Measurements from ENCODE around the gene PRKAR2B. TPM values are rescaled to one million over a fixed set of nuclear protein-coding genes. Genes with fewer than 3 reads are reported as not detected.

PRKAR2B gene
- total RNA-seq: 10 to 100 TPM in 2 of 4 donors, 1 to 10 TPM in 2; 7.1 to 22.8 (median 12.9) TPM

GRCh38 chr7:107044347-107045194, at the start of gene PRKAR2B:
TSS of gene PRKAR2B (plus strand) at chr7:107044705. CDS start at chr7:107044908, 203 bp downstream.
- DNase-seq: peak; percentile 77
- Histone ChIP-seq H3K4me3 (peak within 1 kb of the TSS; percentile 51 to 85 (median 65)), H3K9me3 (no peaks in the 10 kb centered on the region), H3K27me3 (no peaks in the 10 kb centered on the region), H3K27ac (peak within 1 kb of the TSS; percentile 80 to 82 (median 81)), H3K36me3 (no peaks in the 10 kb centered on the region), H3K4me1 (peaks cover 9 to 36% (median 24%) of the 10 kb centered on the region in 4 donors)
- TF ChIP-seq EP300 (IDR thresholded peaks at IDR 0.05; ENCODE audit: low read depth) (no peak), CTCF (IDR thresholded peaks at IDR 0.05) (no peak), POLR2A (IDR thresholded peaks at IDR 0.05) (no peak), POLR2AphosphoS5 (IDR thresholded peaks at IDR 0.05) (peak in 1 of 3 donors; percentile 17)
- 0 to 5% methylated on average over 12 to 17 of the region's 110 CpGs for WGBS, 2 donors (ENCODE audit: low coverage in 1 of 2)
- in situ Hi-C loops (cut with MboI; ENCODE audit: low pct_ligation_motif_present in 1 of 4, low pct_unique_long_range_greater_than_20kb in 1 of 4, low sequenced_read_pairs in 3 of 4): no loop called here
- intact Hi-C loops (cut with DNase I; ENCODE audit: low total_unique reads): no loop called here

GRCh38 chr7:106994833-106995232, 49.7 kb upstream of the PRKAR2B start:
- no peak for TF ChIP-seq POLR2A (IDR thresholded peaks at IDR 0.05)
- no peak for TF ChIP-seq EP300 (IDR thresholded peaks at IDR 0.05; ENCODE audit: low read depth)
- no peak for TF ChIP-seq CTCF (IDR thresholded peaks at IDR 0.05)
- no peak for TF ChIP-seq POLR2AphosphoS5 (IDR thresholded peaks at IDR 0.05)
- Histone ChIP-seq H3K36me3 (no peaks in the 10 kb centered on the region), H3K9me3 (no peaks in the 10 kb centered on the region), H3K27ac (no peak overlapping the region), H3K27me3 (no peaks in the 10 kb centered on the region), H3K4me1 (no peaks in the 10 kb centered on the region), H3K4me3 (no peak overlapping the region)
- intact Hi-C loops (cut with DNase I; ENCODE audit: low total_unique reads) (no loop called here), in situ Hi-C loops (cut with MboI; ENCODE audit: low pct_ligation_motif_present in 1 of 4, low pct_unique_long_range_greater_than_20kb in 1 of 4, low sequenced_read_pairs in 3 of 4) (no loop called here)
- WGBS, 2 donors (ENCODE audit: low coverage in 1 of 2): 80 to 90% methylated on average over 1 to 7 of the region's 7 CpGs
- no peak for DNase-seq

- intact Hi-C loops (cut with DNase I; ENCODE audit: low total_unique reads) (no loop called here), in situ Hi-C loops (cut with MboI; ENCODE audit: low pct_ligation_motif_present in 1 of 4, low pct_unique_long_range_greater_than_20kb in 1 of 4, low sequenced_read_pairs in 3 of 4) (no loop called here)
- TF ChIP-seq POLR2A (IDR thresholded peaks at IDR 0.05): no peak
- TF ChIP-seq EP300 (IDR thresholded peaks at IDR 0.05; ENCODE audit: low read depth): no peak
- TF ChIP-seq CTCF (IDR thresholded peaks at IDR 0.05): no peak
- no peak for TF ChIP-seq POLR2AphosphoS5 (IDR thresholded peaks at IDR 0.05)
- Histone ChIP-seq H3K27ac (no peak overlapping the region), H3K36me3 (no peaks in the 10 kb centered on the region), H3K4me3 (no peak overlapping the region), H3K9me3 (no peaks in the 10 kb centered on the region), H3K4me1 (no peaks in the 10 kb centered on the region), H3K27me3 (no peaks in the 10 kb centered on the region)
- no peak for DNase-seq
- WGBS, 2 donors (ENCODE audit: low coverage in 1 of 2): 26 to 63% methylated on average over 2 to 5 of the region's 5 CpGs
Observed at GRCh38 chr7:106997487-106998271, 46.8 kb upstream of the PRKAR2B start.

GRCh38 chr7:106999023-106999422, 45.5 kb upstream of the PRKAR2B start:
- Histone ChIP-seq H3K4me1 (no peaks in the 10 kb centered on the region), H3K36me3 (no peaks in the 10 kb centered on the region), H3K4me3 (no peak overlapping the region), H3K9me3 (no peaks in the 10 kb centered on the region), H3K27ac (no peak overlapping the region), H3K27me3 (no peaks in the 10 kb centered on the region)
- in situ Hi-C loops (cut with MboI; ENCODE audit: low pct_ligation_motif_present in 1 of 4, low pct_unique_long_range_greater_than_20kb in 1 of 4, low sequenced_read_pairs in 3 of 4) (no loop called here), intact Hi-C loops (cut with DNase I; ENCODE audit: low total_unique reads) (no loop called here)
- no peak for DNase-seq
- TF ChIP-seq POLR2AphosphoS5 (IDR thresholded peaks at IDR 0.05) (no peak), POLR2A (IDR thresholded peaks at IDR 0.05) (no peak), EP300 (IDR thresholded peaks at IDR 0.05; ENCODE audit: low read depth) (no peak), CTCF (IDR thresholded peaks at IDR 0.05) (no peak)
- WGBS, 2 donors (ENCODE audit: low coverage in 1 of 2): 69 to 79% methylated on average over 2 of the region's 2 CpGs

Data from transverse colon (tissue), 4 donors.